Activated effector memory CD4-positive, alpha-beta T cell treated with Interleukin-2 at 50 U/mL for 16 hours (primary cell): ENCODE results near the gene EZH1.
A peak's percentile ranks its signal among the peaks of the same experiment; 100 is the strongest.

Source experiments
- DNase-seq: peaks from one replicate; pipeline ENCODE4 v3.0.0-alpha.2; 2020

Gene EZH1

GRCh38 chr17:42706732-42707131 lies 38.1 kb downstream of the EZH1 start:
- peak; percentile 54 for DNase-seq

- DNase-seq = no peak
Measured at GRCh38 chr17:42704837-42705494, 39.9 kb downstream of the EZH1 start.

GRCh38 chr17:42704490-42704836 lies 40.4 kb downstream of the EZH1 start:
- no peak for DNase-seq

- DNase-seq = no peak
Measured at GRCh38 chr17:42702446-42702845, 42.4 kb downstream of the EZH1 start.

- DNase-seq = no peak
Measured at GRCh38 chr17:42700586-42701289, 44.1 kb downstream of the EZH1 start.

GRCh38 chr17:42699415-42699740 lies 45.5 kb downstream of the EZH1 start:
- no peak for DNase-seq

- DNase-seq = no peak
Measured at GRCh38 chr17:42698736-42699414, 46.0 kb downstream of the EZH1 start.

GRCh38 chr17:42697108-42697811 lies 47.6 kb downstream of the EZH1 start:
- no peak for DNase-seq

- no peak for DNase-seq
Measured at GRCh38 chr17:42695500-42695899, 49.3 kb downstream of the EZH1 start.

GRCh38 chr17:42694524-42694923 lies 50.3 kb downstream of the EZH1 start:
- DNase-seq = no peak

- no peak for DNase-seq
Measured at GRCh38 chr17:42692489-42692888, 52.4 kb downstream of the EZH1 start.

- no peak for DNase-seq
Measured at GRCh38 chr17:42691021-42691545, 53.8 kb downstream of the EZH1 start.

- no peak for DNase-seq
Measured at GRCh38 chr17:42690596-42690995, 54.2 kb downstream of the EZH1 start.

GRCh38 chr17:42687707-42688320 lies 57.0 kb downstream of the EZH1 start:
- no peak for DNase-seq

GRCh38 chr17:42686520-42687128 lies 58.2 kb downstream of the EZH1 start:
- DNase-seq = no peak

GRCh38 chr17:42685831-42686230 lies 59.0 kb downstream of the EZH1 start:
- no peak for DNase-seq

GRCh38 chr17:42684929-42685556 lies 59.8 kb downstream of the EZH1 start:
- DNase-seq = no peak

GRCh38 chr17:42683407-42684034 lies 61.3 kb downstream of the EZH1 start:
- DNase-seq = no peak

- no peak for DNase-seq
Measured at GRCh38 chr17:42682722-42683403, 62.0 kb downstream of the EZH1 start.

GRCh38 chr17:42681976-42682721 lies 62.7 kb downstream of the EZH1 start, which contains the start of gene CNTNAP1:
TSS of gene CNTNAP1 (plus strand) at chr17:42682531. CDS start at chr17:42682830, 299 bp downstream.
- no peak for DNase-seq
